Hepatic stellate cell (primary cell): ENCODE data around the gene ATP8B1.
"Not testable (repeated sequence)": the region's sequence is repeated elsewhere in the genome, so short reads cannot be mapped to it uniquely, and the experiment has no call there.

Experiments
- DNase-seq: peaks from one replicate; pipeline ENCODE4 v3.0.0; 2011; ENCODE audit warnings: low spot score

The ATP8B1 gene

GRCh38 chr18:57719211-57719935, 83.7 kb downstream of the ATP8B1 start:
- DNase-seq, result not testable (repeated sequence)

- no peak for DNase-seq
Measured at GRCh38 chr18:57716549-57716948, 86.6 kb downstream of the ATP8B1 start.

GRCh38 chr18:57715671-57716070, 87.4 kb downstream of the ATP8B1 start:
- no peak for DNase-seq

- DNase-seq, result no peak
Measured at GRCh38 chr18:57715073-57715472, 88.0 kb downstream of the ATP8B1 start.

- no peak for DNase-seq
Measured at GRCh38 chr18:57710226-57710625, 92.9 kb downstream of the ATP8B1 start.

- no peak for DNase-seq
Measured at GRCh38 chr18:57709335-57709734, 93.8 kb downstream of the ATP8B1 start.

- no peak for DNase-seq
Measured at GRCh38 chr18:57708288-57708687, 94.8 kb downstream of the ATP8B1 start.

- DNase-seq, result no peak
Measured at GRCh38 chr18:57705832-57706595, 97.1 kb downstream of the ATP8B1 start.

GRCh38 chr18:57705011-57705410, 98.1 kb downstream of the ATP8B1 start:
- no peak for DNase-seq

GRCh38 chr18:57698571-57699276, 104.4 kb downstream of the ATP8B1 start:
- no peak for DNase-seq

GRCh38 chr18:57697426-57697825, 105.7 kb downstream of the ATP8B1 start:
- DNase-seq, result no peak

- DNase-seq, result no peak
Measured at GRCh38 chr18:57696271-57696670, 106.8 kb downstream of the ATP8B1 start.

GRCh38 chr18:57691363-57691762, 111.8 kb downstream of the ATP8B1 start:
- no peak for DNase-seq

- DNase-seq, result no peak
Measured at GRCh38 chr18:57687970-57688369, 115.1 kb downstream of the ATP8B1 start.

GRCh38 chr18:57683470-57683869, 119.6 kb downstream of the ATP8B1 start:
- DNase-seq, result no peak

- DNase-seq, result no peak
Measured at GRCh38 chr18:57677262-57678211, 125.6 kb downstream of the ATP8B1 start.

- DNase-seq, result no peak
Measured at GRCh38 chr18:57674891-57675290, 128.2 kb downstream of the ATP8B1 start.

- no peak for DNase-seq
Measured at GRCh38 chr18:57670046-57670445, 133.1 kb downstream of the ATP8B1 start.

GRCh38 chr18:57668021-57668420, 135.1 kb downstream of the ATP8B1 start:
- no peak for DNase-seq

- no peak for DNase-seq
Measured at GRCh38 chr18:57666818-57667497, 136.2 kb downstream of the ATP8B1 start.

- DNase-seq, result no peak
Measured at GRCh38 chr18:57664568-57665165, 138.4 kb downstream of the ATP8B1 start.
